ENCODE measurements around the gene FKBP8.

DNA sequence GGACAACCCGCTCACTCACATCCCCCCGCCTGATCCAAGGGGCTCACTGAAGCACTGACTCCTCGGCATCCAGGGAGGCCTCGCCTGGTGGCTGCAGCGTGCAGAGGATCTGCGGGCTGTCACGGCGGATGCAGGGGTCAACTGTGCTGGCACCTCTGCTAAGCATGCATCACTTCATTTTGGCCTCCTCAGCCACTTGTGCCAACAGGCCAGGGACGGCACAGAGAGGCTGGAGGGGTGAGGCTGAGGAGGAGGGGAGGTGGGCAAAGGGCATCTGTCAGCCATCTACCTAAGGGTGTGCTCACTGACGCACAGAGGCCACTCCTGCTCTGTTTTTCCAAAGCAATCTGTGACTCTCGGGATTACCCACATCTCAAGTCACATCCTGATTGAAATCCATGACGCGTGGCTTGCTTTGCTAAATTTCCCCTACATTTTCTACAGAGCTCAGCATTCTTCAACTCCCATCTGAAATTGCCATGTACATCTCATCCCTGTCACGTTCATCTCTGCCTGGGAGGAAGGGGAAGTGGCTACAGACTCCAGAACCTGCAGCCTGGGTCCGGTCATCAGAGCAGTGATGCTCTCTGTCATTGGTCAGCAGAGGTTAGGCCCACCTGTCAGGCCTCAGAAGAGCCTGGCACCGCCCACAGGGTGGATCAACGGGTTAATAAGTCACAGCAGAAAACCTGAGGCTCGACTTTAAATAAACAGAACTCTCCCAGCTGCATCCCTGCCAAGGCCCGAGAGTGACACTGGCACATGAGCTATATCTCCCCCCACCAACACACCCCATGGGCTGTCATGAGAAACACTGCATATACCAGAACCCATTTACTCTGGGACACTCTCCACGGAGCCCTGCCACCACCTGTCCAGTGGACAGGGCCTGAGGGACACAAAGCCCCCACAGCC lies 39.1 kb downstream of the FKBP8 start:
- TF ChIP-seq EZH2phosphoT487 (IDR thresholded peaks at IDR 0.05; ENCODE audit: borderline replicate concordance, low read length) = no peak
- TF ChIP-seq, protein P1, sequence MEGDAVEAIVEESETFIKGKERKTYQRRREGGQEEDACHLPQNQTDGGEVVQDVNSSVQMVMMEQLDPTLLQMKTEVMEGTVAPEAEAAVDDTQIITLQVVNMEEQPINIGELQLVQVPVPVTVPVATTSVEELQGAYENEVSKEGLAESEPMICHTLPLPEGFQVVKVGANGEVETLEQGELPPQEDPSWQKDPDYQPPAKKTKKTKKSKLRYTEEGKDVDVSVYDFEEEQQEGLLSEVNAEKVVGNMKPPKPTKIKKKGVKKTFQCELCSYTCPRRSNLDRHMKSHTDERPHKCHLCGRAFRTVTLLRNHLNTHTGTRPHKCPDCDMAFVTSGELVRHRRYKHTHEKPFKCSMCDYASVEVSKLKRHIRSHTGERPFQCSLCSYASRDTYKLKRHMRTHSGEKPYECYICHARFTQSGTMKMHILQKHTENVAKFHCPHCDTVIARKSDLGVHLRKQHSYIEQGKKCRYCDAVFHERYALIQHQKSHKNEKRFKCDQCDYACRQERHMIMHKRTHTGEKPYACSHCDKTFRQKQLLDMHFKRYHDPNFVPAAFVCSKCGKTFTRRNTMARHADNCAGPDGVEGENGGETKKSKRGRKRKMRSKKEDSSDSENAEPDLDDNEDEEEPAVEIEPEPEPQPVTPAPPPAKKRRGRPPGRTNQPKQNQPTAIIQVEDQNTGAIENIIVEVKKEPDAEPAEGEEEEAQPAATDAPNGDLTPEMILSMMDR (conservative IDR thresholded peaks at IDR 0.05; ENCODE audit: low read depth, low read length) = no peak

Data from PC-3 (cell line).